Measurements from ENCODE around the gene MSH5. TPM values are rescaled to one million over a fixed set of nuclear protein-coding genes. Genes with fewer than 3 reads are reported as not detected.

The MSH5 gene
- total and polyA plus RNA-seq, 9 of the 15 experiments (the other 6 are each of a cell fraction or from before 2014, with no cell fraction given): 12.5 to 104 (median 46.6) TPM

DNA sequence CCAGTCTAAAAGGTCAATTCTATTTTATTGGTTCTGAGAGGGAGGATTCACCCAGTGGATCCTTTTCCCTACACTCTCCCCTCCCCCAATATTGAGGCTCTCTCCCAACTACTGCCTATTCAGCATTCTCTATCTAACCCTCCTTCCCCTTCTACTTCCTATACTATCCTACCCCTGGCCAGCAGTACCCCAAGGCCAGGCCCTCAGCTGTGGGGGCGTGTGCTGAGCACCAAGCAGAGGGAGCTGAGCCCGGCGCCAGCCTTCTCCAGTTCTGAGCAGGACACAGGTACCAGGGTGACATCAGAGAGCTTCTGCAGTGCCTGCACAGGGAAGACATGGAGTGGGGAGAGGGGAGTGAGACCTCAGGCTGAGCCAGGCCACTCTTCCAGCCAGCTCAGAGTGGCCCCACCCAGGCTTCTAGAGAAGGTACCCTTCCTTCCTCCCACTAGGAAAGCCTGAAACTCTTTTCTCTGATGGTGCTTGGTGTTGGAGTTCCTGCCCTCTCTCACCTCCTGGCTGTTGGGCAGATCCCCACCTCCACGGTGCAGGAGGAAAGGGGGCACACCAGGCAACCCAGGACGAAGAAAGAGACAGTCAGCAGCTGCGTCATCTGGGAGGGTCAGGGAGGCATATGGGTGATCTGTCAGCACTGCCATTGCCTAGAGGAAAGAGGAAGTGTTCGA is 12.6 kb upstream of the MSH5 start (continued):
- TF ChIP-seq, protein P1, sequence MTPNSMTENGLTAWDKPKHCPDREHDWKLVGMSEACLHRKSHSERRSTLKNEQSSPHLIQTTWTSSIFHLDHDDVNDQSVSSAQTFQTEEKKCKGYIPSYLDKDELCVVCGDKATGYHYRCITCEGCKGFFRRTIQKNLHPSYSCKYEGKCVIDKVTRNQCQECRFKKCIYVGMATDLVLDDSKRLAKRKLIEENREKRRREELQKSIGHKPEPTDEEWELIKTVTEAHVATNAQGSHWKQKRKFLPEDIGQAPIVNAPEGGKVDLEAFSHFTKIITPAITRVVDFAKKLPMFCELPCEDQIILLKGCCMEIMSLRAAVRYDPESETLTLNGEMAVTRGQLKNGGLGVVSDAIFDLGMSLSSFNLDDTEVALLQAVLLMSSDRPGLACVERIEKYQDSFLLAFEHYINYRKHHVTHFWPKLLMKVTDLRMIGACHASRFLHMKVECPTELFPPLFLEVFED (CRISPR knock-in tag; conservative IDR thresholded peaks at IDR 0.05): peak; percentile 77; the same call in 1 of the 2 replicates
- TF ChIP-seq TCF7 (IDR thresholded peaks at IDR 0.05; ENCODE audit: borderline replicate concordance) (no peak), KLF1 (tag; IDR thresholded peaks at IDR 0.05) (no peak), ZNF57 (CRISPR knock-in tag; IDR thresholded peaks at IDR 0.05) (peak; percentile 41; the same call in 1 of the 2 replicates), HDGF (IDR thresholded peaks at IDR 0.05) (peak; percentile 62; the same call in 1 of the 2 replicates), SMARCE1 (IDR thresholded peaks at IDR 0.05) (peak; percentile 24; the same call in 1 of the 2 replicates), ZNF121 (CRISPR knock-in tag; conservative IDR thresholded peaks at IDR 0.05) (no peak), ZBTB7A (IDR thresholded peaks at IDR 0.05; ENCODE audit: borderline replicate concordance, control insufficient read depth, low read depth, low read length) (peak; percentile 55; the same call in 1 of the 2 replicates), SREBF2 (CRISPR knock-in tag; IDR thresholded peaks at IDR 0.05) (no peak), SAP30 (IDR thresholded peaks at IDR 0.05; ENCODE audit: borderline replicate concordance, insufficient read depth, low read depth, low read length, poor library complexity, severe bottlenecking) (peak; percentile 48), GTF2E2 (tag; IDR thresholded peaks at IDR 0.05) (no peak), JUN (IDR thresholded peaks at IDR 0.05; ENCODE audit: borderline replicate concordance, low read depth, low read length) (no peak), JUN (CRISPR knock-in tag; IDR thresholded peaks at IDR 0.05; ENCODE audit: borderline replicate concordance) (no peak), PHB2 (IDR thresholded peaks at IDR 0.05; ENCODE audit: low read depth) (0 out of 2 replicates have a peak, but pooled peaks have one; percentile 5), RBM34 (IDR thresholded peaks at IDR 0.05; ENCODE audit: borderline replicate concordance, insufficient read depth, low read length) (no peak)
- TF ChIP-seq, protein P2, sequence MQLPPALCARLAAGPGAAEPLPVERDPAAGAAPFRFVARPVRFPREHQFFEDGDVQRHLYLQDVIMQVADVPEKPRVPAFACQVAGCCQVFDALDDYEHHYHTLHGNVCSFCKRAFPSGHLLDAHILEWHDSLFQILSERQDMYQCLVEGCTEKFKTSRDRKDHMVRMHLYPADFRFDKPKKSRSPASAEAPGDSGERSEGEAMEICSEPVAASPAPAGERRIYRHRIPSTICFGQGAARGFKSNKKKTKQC (CRISPR knock-in tag; IDR thresholded peaks at IDR 0.05): no peak
- TF ChIP-seq, protein P3, sequence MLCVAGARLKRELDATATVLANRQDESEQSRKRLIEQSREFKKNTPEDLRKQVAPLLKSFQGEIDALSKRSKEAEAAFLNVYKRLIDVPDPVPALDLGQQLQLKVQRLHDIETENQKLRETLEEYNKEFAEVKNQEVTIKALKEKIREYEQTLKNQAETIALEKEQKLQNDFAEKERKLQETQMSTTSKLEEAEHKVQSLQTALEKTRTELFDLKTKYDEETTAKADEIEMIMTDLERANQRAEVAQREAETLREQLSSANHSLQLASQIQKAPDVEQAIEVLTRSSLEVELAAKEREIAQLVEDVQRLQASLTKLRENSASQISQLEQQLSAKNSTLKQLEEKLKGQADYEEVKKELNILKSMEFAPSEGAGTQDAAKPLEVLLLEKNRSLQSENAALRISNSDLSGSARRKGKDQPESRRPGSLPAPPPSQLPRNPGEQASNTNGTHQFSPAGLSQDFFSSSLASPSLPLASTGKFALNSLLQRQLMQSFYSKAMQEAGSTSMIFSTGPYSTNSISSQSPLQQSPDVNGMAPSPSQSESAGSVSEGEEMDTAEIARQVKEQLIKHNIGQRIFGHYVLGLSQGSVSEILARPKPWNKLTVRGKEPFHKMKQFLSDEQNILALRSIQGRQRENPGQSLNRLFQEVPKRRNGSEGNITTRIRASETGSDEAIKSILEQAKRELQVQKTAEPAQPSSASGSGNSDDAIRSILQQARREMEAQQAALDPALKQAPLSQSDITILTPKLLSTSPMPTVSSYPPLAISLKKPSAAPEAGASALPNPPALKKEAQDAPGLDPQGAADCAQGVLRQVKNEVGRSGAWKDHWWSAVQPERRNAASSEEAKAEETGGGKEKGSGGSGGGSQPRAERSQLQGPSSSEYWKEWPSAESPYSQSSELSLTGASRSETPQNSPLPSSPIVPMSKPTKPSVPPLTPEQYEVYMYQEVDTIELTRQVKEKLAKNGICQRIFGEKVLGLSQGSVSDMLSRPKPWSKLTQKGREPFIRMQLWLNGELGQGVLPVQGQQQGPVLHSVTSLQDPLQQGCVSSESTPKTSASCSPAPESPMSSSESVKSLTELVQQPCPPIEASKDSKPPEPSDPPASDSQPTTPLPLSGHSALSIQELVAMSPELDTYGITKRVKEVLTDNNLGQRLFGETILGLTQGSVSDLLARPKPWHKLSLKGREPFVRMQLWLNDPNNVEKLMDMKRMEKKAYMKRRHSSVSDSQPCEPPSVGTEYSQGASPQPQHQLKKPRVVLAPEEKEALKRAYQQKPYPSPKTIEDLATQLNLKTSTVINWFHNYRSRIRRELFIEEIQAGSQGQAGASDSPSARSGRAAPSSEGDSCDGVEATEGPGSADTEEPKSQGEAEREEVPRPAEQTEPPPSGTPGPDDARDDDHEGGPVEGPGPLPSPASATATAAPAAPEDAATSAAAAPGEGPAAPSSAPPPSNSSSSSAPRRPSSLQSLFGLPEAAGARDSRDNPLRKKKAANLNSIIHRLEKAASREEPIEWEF (CRISPR knock-in tag; IDR thresholded peaks at IDR 0.05): no peak
- TF ChIP-seq, protein P4, sequence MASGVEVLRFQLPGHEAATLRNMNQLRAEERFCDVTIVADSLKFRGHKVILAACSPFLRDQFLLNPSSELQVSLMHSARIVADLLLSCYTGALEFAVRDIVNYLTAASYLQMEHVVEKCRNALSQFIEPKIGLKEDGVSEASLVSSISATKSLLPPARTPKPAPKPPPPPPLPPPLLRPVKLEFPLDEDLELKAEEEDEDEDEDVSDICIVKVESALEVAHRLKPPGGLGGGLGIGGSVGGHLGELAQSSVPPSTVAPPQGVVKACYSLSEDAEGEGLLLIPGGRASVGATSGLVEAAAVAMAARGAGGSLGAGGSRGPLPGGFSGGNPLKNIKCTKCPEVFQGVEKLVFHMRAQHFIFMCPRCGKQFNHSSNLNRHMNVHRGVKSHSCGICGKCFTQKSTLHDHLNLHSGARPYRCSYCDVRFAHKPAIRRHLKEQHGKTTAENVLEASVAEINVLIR (CRISPR knock-in tag; IDR thresholded peaks at IDR 0.05): peak; percentile 54; the same call in 1 of the 2 replicates
